Osteoblast (primary cell): Measurements from ENCODE around the gene GABRG3. TPM values are rescaled to one million over a fixed set of nuclear protein-coding genes. Genes with fewer than 3 reads are reported as not detected.

ENCODE experiments used
- DNase-seq: peaks from one replicate; pipeline ENCODE4 v3.0.0; 2011; ENCODE audit warnings: low spot score, mixed read lengths; ENCODE audit not compliant: insufficient read length; ENCODE audit errors: missing footprints
- H2AFZ ChIP-seq: 2 replicates; pipeline ENCODE4 v1.6.0; 2011; ENCODE audit warnings: mild to moderate bottlenecking, low read length
- H3K27ac ChIP-seq: 2 replicates; pipeline ENCODE4 v1.5.1; 2011; ENCODE audit warnings: mild to moderate bottlenecking, low read depth, low read length, moderate library complexity
- H3K27me3 ChIP-seq: 2 replicates; pipeline ENCODE4 v1.6.0; 2012; ENCODE audit warnings: mild to moderate bottlenecking, control low read depth, inconsistent platforms, low read length, moderate library complexity; ENCODE audit not compliant: insufficient read depth
- H3K36me3 ChIP-seq: 2 replicates; pipeline ENCODE4 v1.5.1; 2011; ENCODE audit warnings: mild to moderate bottlenecking, low read length, control low read depth, moderate library complexity; ENCODE audit not compliant: insufficient read depth
- H3K4me1 ChIP-seq: 2 replicates; pipeline ENCODE4 v1.5.1; 2011; ENCODE audit warnings: mild to moderate bottlenecking, low read length, control low read depth, moderate library complexity; ENCODE audit not compliant: insufficient read depth
- H3K4me2 ChIP-seq: 2 replicates; pipeline ENCODE4 v1.6.0; 2011; ENCODE audit warnings: mild to moderate bottlenecking, low read length; ENCODE audit not compliant: insufficient read depth
- H3K4me3 ChIP-seq: fragments of 200-600 bp; sonication (generic); 3 replicates; pipeline ENCODE4 v1.5.1; 2012; ENCODE audit warnings: mild to moderate bottlenecking, low read length, inconsistent platforms; ENCODE audit not compliant: insufficient read depth
- H3K79me2 ChIP-seq: 2 replicates; pipeline ENCODE4 v1.6.0; 2012; ENCODE audit warnings: mild to moderate bottlenecking, low read length, control low read depth, inconsistent platforms; ENCODE audit not compliant: insufficient read depth
- H3K9me3 ChIP-seq: 2 replicates; pipeline ENCODE4 v1.5.1; 2011; ENCODE audit warnings: low read depth, low read length, control low read depth
- H4K20me1 ChIP-seq: 2 replicates; pipeline ENCODE4 v1.6.0; 2012; ENCODE audit warnings: mild to moderate bottlenecking, low read length, control low read depth; ENCODE audit not compliant: insufficient read depth
- total RNA-seq: library from RNA; depleted of rRNA; stranded (reverse); fragments of >200 nt; gene quantifications from 2 replicates; pipeline ENCODE4 v1.2.3, GENCODE V29; 2012
- TF ChIP-seq, protein P1 (sequence below): IDR thresholded peaks from 2 replicates; pipeline ENCODE4 v1.5.1; 2011; ENCODE audit warnings: mild to moderate bottlenecking, low read depth, low read length, moderate library complexity; ENCODE audit errors: extremely low read depth

The GABRG3 gene
- total RNA-seq, 1 donor: not detected

DNA sequence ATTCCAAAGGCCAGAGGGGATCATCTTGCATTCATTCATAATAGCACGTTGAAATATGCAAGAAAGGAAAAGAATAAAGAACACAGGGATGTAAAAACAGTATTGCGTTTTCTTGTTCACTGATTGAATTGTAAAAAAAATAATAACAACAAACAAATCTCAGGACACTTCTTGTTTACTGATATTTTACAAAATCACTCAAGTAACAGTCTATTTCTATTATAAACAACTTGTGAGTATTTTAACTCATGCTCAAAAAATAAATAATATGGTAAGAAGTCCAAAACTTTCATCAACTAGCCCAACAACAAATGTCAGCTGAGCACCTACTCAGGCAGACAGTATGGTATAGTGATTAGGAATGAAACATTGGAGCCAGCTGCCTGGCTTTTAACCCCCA, 2.2 kb upstream of the GABRG3 start:
- Histone ChIP-seq H3K27me3 (no peaks in the 10 kb centered on the region), H3K4me2 (no peak overlapping the region), H3K79me2 (no peaks in the 10 kb centered on the region), H3K4me1 (no peaks in the 10 kb centered on the region), H3K9me3 (no peaks in the 10 kb centered on the region), H3K36me3 (no peaks in the 10 kb centered on the region), H4K20me1 (no peaks in the 10 kb centered on the region), H2AFZ (no peak overlapping the region), H3K27ac (no peak overlapping the region), H3K4me3 (no peak overlapping the region)
- no peak for DNase-seq
- TF ChIP-seq, protein P1, sequence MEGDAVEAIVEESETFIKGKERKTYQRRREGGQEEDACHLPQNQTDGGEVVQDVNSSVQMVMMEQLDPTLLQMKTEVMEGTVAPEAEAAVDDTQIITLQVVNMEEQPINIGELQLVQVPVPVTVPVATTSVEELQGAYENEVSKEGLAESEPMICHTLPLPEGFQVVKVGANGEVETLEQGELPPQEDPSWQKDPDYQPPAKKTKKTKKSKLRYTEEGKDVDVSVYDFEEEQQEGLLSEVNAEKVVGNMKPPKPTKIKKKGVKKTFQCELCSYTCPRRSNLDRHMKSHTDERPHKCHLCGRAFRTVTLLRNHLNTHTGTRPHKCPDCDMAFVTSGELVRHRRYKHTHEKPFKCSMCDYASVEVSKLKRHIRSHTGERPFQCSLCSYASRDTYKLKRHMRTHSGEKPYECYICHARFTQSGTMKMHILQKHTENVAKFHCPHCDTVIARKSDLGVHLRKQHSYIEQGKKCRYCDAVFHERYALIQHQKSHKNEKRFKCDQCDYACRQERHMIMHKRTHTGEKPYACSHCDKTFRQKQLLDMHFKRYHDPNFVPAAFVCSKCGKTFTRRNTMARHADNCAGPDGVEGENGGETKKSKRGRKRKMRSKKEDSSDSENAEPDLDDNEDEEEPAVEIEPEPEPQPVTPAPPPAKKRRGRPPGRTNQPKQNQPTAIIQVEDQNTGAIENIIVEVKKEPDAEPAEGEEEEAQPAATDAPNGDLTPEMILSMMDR: no peak

DNA sequence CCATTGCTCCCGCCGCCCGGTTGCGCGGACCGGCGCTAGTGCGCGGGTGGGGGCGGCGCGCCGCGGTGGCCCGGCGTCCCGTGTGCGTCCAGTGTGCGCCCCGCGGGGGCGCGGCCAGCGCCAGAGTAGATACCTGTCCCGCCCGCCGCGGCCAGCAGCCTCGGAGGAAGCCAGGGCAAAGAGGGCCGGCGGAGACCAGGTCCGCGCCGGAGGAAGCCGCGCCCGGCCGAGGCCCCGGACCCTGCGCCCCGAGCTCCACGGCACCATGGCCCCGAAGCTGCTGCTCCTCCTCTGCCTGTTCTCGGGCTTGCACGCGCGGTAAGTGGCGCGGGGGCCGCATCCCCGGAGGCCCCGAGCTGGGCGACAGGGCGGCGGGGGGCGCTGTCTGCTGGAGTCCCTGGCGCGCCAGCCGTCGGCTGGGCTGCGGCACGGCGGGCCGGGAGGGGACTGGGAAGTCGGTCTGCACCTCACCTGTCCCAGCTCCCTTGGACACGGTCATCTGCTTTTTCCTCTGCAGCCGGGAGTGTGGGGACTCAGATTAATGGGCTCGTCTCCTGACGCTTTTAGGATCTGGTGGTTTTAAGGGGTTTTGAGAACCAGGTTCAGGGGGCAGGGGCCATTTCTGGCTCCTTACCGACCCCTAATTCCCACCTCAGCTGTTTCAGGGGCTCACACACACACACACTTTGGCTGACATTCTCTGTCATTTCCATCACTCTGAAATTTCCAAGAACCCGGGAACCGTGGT, 464 bp downstream of the GABRG3 start:
- H4K20me1 ChIP-seq: no peaks in the 10 kb centered on the region
- no peaks in the 10 kb centered on the region for H3K79me2 ChIP-seq
- H3K4me1 ChIP-seq: no peaks in the 10 kb centered on the region
- H3K9me3 ChIP-seq: no peaks in the 10 kb centered on the region
- H3K27ac ChIP-seq: no peak overlapping the region
- H3K4me3 ChIP-seq: no peak overlapping the region
- H3K4me2 ChIP-seq: no peak overlapping the region
- no peaks in the 10 kb centered on the region for H3K36me3 ChIP-seq
- no peaks in the 10 kb centered on the region for H3K27me3 ChIP-seq
- TF ChIP-seq, protein P1: no peak
- no peak overlapping the region for H2AFZ ChIP-seq
- DNase-seq: peak; percentile 58

DNA sequence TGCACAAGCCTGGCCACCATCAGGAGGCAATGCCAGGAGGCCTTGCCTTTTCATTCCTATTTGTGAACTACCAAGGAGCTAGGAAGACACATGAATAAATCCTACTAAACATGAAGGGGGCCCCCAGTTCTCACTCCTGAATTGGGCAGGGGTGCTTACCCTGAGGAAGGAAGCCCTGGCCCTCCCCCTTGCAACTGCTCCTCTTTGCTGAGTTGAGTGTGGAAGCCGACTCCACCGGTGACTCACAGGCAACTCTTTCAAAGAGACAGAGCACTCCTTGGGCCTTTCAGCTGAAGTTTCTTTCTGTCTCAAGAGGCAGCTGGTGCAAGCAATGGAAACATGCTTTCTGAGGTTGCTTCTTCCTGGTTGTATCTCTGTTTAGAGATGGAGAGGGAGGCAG, 1.7 kb downstream of the GABRG3 start:
- H3K4me3 ChIP-seq: no peak overlapping the region
- TF ChIP-seq, protein P1: no peak
- no peak overlapping the region for H2AFZ ChIP-seq
- no peaks in the 10 kb centered on the region for H3K9me3 ChIP-seq
- H3K27ac ChIP-seq: no peak overlapping the region
- no peak for DNase-seq
- H4K20me1 ChIP-seq: no peaks in the 10 kb centered on the region
- no peak overlapping the region for H3K4me2 ChIP-seq
- H3K36me3 ChIP-seq: no peaks in the 10 kb centered on the region
- H3K79me2 ChIP-seq: no peaks in the 10 kb centered on the region
- H3K27me3 ChIP-seq: no peaks in the 10 kb centered on the region
- H3K4me1 ChIP-seq: no peaks in the 10 kb centered on the region

DNA sequence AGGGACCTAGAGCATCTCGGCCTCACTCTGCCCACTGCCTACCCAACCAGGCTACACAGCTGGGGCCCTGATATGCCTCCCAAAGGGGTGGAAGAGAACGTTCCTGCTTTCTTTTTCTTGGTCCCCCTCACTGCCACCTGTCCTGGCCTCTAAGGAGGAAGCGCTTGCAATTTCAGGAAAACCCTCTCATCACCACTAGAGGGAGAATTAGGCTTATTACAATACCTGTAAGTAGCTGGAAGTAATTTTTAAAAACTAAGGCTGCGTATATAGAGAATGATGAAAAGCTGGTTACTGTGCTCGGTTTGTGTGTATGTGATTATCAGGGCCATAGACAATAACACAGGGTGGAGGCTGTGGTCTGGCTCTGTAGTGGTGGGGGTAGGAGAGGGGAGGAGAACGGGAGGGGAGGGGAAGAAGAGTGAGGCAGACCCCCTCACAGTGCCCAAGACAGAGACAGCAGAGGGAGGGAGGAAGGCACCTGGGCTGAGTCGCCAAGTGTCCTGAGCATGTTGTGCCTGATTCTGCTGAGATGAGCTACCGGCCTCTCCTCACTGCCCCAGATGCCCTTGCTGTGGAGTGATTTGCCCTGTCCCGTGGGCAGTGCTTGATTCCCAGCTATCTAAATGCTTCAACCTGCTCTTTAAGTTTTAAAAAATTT, 3.3 kb downstream of the GABRG3 start:
- H3K4me2 ChIP-seq: no peak overlapping the region
- H3K36me3 ChIP-seq: no peaks in the 10 kb centered on the region
- no peak overlapping the region for H3K4me3 ChIP-seq
- no peak overlapping the region for H3K27ac ChIP-seq
- no peak overlapping the region for H2AFZ ChIP-seq
- no peaks in the 10 kb centered on the region for H3K79me2 ChIP-seq
- no peaks in the 10 kb centered on the region for H3K4me1 ChIP-seq
- H3K27me3 ChIP-seq: no peaks in the 10 kb centered on the region
- H3K9me3 ChIP-seq: no peaks in the 10 kb centered on the region
- TF ChIP-seq, protein P1: no peak
- peak; percentile 57 for DNase-seq
- H4K20me1 ChIP-seq: no peaks in the 10 kb centered on the region
